Kidney epithelial cell (primary cell): ENCODE data around the gene NOXA1. TPM values are rescaled to one million over a fixed set of nuclear protein-coding genes. Genes with fewer than 3 reads are reported as not detected.
A peak's percentile ranks its signal among the peaks of the same experiment; 100 is the strongest.

ENCODE experiments used
- DNase-seq: peaks from one replicate; pipeline ENCODE4 v3.0.0-alpha.2; 2010; ENCODE audit warnings: low read depth
- H3K27me3 ChIP-seq: 2 replicates; pipeline ENCODE4 v1.6.0; 2011; ENCODE audit warnings: low read length; ENCODE audit not compliant: control insufficient read depth, insufficient read depth
- H3K36me3 ChIP-seq: 2 replicates; pipeline ENCODE4 v1.5.1; 2011; ENCODE audit warnings: low read length; ENCODE audit not compliant: control insufficient read depth, insufficient read depth
- H3K4me3 ChIP-seq: 2 replicates; pipeline ENCODE4 v1.5.1; 2011; ENCODE audit warnings: low read depth, mild to moderate bottlenecking, control low read depth, low read length
- CTCF ChIP-seq: IDR thresholded peaks from 2 replicates; pipeline ENCODE4 v1.5.1; 2011; ENCODE audit warnings: mild to moderate bottlenecking, moderate library complexity, low read length, control low read depth, inconsistent platforms; ENCODE audit not compliant: insufficient read depth, poor library complexity, severe bottlenecking
- total RNA-seq: library from RNA; depleted of rRNA; stranded (reverse); fragments of >200 nt; gene quantifications from 2 replicates; pipeline ENCODE4 v1.2.3, GENCODE V29; 2015

Gene NOXA1
- total RNA-seq, 1 donor from 2014 or later, result 0.84 TPM

- no peak for DNase-seq
- no peak overlapping the region for H3K4me3 ChIP-seq
- no peak for TF ChIP-seq CTCF
Observed at GRCh38 chr9:137478962-137479861, 56.0 kb downstream of the NOXA1 start.

GRCh38 chr9:137479892-137480685 is 56.9 kb downstream of the NOXA1 start:
- no peak overlapping the region for H3K4me3 ChIP-seq
- no peak for TF ChIP-seq CTCF
- H3K36me3 ChIP-seq, result no peaks in the 10 kb centered on the region
- H3K27me3 ChIP-seq, result peaks cover 26% of the 10 kb centered on the region
- no peak for DNase-seq

More at GRCh38 chr9:137478962-137479861, 56.0 kb downstream of the NOXA1 start:
- Histone ChIP-seq H3K36me3 (no peaks in the 10 kb centered on the region), H3K27me3 (peaks cover 26% of the 10 kb centered on the region)

GRCh38 chr9:137480686-137481683 is 57.8 kb downstream of the NOXA1 start:
- peaks cover 26% of the 10 kb centered on the region for H3K27me3 ChIP-seq
- TF ChIP-seq CTCF, result no peak
- H3K36me3 ChIP-seq, result no peaks in the 10 kb centered on the region
- no peak overlapping the region for H3K4me3 ChIP-seq
- DNase-seq, result no peak

- peak; percentile 18 for DNase-seq
- H3K27me3 ChIP-seq, result peaks cover 26% of the 10 kb centered on the region
- H3K36me3 ChIP-seq, result no peaks in the 10 kb centered on the region
- no peak for TF ChIP-seq CTCF
- no peak overlapping the region for H3K4me3 ChIP-seq
Observed at GRCh38 chr9:137482094-137482781, 59.0 kb downstream of the NOXA1 start.

Other genes with a start within 250 kb of the NOXA1 start
- 18.8 and 26.1 TPM in 2 replicates for gene ANAPC2, start 234.8 kb upstream of the NOXA1 start, total RNA-seq
- 91.4 and 95.1 TPM in 2 replicates for gene SSNA1, start 234.7 kb upstream of the NOXA1 start, total RNA-seq
- 15.2 and 20.1 TPM in 2 replicates for gene TPRN, start 222.7 kb upstream of the NOXA1 start, total RNA-seq
- gene TMEM203, start 217.7 kb upstream of the NOXA1 start, total RNA-seq, result 39.2 and 40.3 TPM in 2 replicates
- 19.1 and 28.6 TPM in 2 replicates for gene NDOR1, start 217.7 kb upstream of the NOXA1 start, total RNA-seq
- gene RNF208, start 201.2 kb upstream of the NOXA1 start, total RNA-seq, result 3.1 and 4.2 TPM in 2 replicates
- gene CYSRT1, start 198.2 kb upstream of the NOXA1 start, total RNA-seq, result 2.1 and 3.8 TPM in 2 replicates
- not detected in 2 replicates for gene RNF224, start 195.9 kb upstream of the NOXA1 start, total RNA-seq
- gene SLC34A3, start 192.5 kb upstream of the NOXA1 start, total RNA-seq, result 0.25 TPM in 1 of 2 replicates, not detected in the other
- 262 and 275 TPM in 2 replicates for gene TUBB4B, start 182.1 kb upstream of the NOXA1 start, total RNA-seq
- not detected in 2 replicates for gene STPG3, start 172.1 kb upstream of the NOXA1 start, total RNA-seq
- 47.3 and 67.0 TPM in 2 replicates for gene NELFB, start 168.1 kb upstream of the NOXA1 start, total RNA-seq
- 33.5 and 50.3 TPM in 2 replicates for gene TOR4A, start 145.7 kb upstream of the NOXA1 start, total RNA-seq
- gene NRARP, start 121.1 kb upstream of the NOXA1 start, total RNA-seq, result 8.4 and 11.4 TPM in 2 replicates
- 8.6 and 13.3 TPM in 2 replicates for gene EXD3, start 231 bp upstream of the NOXA1 start, total RNA-seq
- gene ENTPD8, start 18.0 kb downstream of the NOXA1 start, total RNA-seq, result not detected in 2 replicates
- 52.5 and 65.5 TPM in 2 replicates for gene NSMF, start 35.9 kb downstream of the NOXA1 start, total RNA-seq
- gene PNPLA7, start 127.0 kb downstream of the NOXA1 start, total RNA-seq, result 0.04 and 0.21 TPM in 2 replicates
- gene MRPL41, start 128.5 kb downstream of the NOXA1 start, total RNA-seq, result 77.9 and 83.3 TPM in 2 replicates
- 38.9 and 52.1 TPM in 2 replicates for gene DPH7, start 155.5 kb downstream of the NOXA1 start, total RNA-seq
- 27.1 and 27.6 TPM in 2 replicates for gene ZMYND19, start 167.1 kb downstream of the NOXA1 start, total RNA-seq
- 84.2 and 110 TPM in 2 replicates for gene ARRDC1, start 182.3 kb downstream of the NOXA1 start, total RNA-seq
- gene EHMT1, start 195.6 kb downstream of the NOXA1 start, total RNA-seq, result 59.9 and 70.9 TPM in 2 replicates